ENCODE measurements around the gene OPCML. TPM values are rescaled to one million over a fixed set of nuclear protein-coding genes. Genes with fewer than 3 reads are reported as not detected.
A peak's percentile ranks its signal among the peaks of the same experiment; 100 is the strongest.

The OPCML gene
- total RNA-seq, 1 experiment from 2014 or later: 0.94 TPM

- peak; percentile 70 for DNase-seq
- H3K4me1 ChIP-seq (ENCODE audit: insufficient read depth, low read length): no peaks in the 10 kb centered on the region; the same call in 1 of the 2 replicates
- no peak overlapping the region for H2AFZ ChIP-seq (ENCODE audit: low read length)
- H2AK5ac ChIP-seq (ENCODE audit: insufficient read length, low read length): no peak overlapping the region
- H3K9me3 ChIP-seq (ENCODE audit: control insufficient read depth, low read depth, low read length): no peaks in the 10 kb centered on the region
- no peaks in the 10 kb centered on the region for H3K79me1 ChIP-seq (ENCODE audit: insufficient read depth, low read depth, low read length, poor library complexity, severe bottlenecking)
- H3K27me3 Mint-ChIP-seq (ENCODE audit: low read depth): no peaks in the 10 kb centered on the region
- H3K27me3 ChIP-seq (ENCODE audit: insufficient read depth, low read length): no peaks in the 10 kb centered on the region
- H3K56ac ChIP-seq (ENCODE audit: insufficient read length, low read depth, low read length): no peak overlapping the region
- H3K18ac ChIP-seq (ENCODE audit: insufficient read length, low read depth, low read length): no peak overlapping the region
- no peak overlapping the region for H2BK120ac ChIP-seq (ENCODE audit: low read depth, low read length, poor library complexity, severe bottlenecking)
- H3K4me3 Mint-ChIP-seq: no peak overlapping the region
- TF ChIP-seq, protein P1, sequence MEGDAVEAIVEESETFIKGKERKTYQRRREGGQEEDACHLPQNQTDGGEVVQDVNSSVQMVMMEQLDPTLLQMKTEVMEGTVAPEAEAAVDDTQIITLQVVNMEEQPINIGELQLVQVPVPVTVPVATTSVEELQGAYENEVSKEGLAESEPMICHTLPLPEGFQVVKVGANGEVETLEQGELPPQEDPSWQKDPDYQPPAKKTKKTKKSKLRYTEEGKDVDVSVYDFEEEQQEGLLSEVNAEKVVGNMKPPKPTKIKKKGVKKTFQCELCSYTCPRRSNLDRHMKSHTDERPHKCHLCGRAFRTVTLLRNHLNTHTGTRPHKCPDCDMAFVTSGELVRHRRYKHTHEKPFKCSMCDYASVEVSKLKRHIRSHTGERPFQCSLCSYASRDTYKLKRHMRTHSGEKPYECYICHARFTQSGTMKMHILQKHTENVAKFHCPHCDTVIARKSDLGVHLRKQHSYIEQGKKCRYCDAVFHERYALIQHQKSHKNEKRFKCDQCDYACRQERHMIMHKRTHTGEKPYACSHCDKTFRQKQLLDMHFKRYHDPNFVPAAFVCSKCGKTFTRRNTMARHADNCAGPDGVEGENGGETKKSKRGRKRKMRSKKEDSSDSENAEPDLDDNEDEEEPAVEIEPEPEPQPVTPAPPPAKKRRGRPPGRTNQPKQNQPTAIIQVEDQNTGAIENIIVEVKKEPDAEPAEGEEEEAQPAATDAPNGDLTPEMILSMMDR (conservative IDR thresholded peaks at IDR 0.05): peak; percentile 61
- H3K79me2 ChIP-seq (ENCODE audit: insufficient read depth, low read length): no peaks in the 10 kb centered on the region
- H4K8ac ChIP-seq (replicated peaks; ENCODE audit: insufficient read length, low read depth, low read length): no peak overlapping the region
- H3K23ac ChIP-seq (ENCODE audit: insufficient read length, low read depth, low read length): no peak overlapping the region
- no peak overlapping the region for H2BK20ac ChIP-seq (ENCODE audit: low read depth, low read length, poor library complexity, severe bottlenecking)
- no peaks in the 10 kb centered on the region for H3K9me3 Mint-ChIP-seq
- no peak overlapping the region for H3T11ph ChIP-seq (ENCODE audit: low read length)
- no peaks in the 10 kb centered on the region for H4K20me1 ChIP-seq (ENCODE audit: control insufficient read depth, insufficient read depth, insufficient read length)
- H3K36me3 Mint-ChIP-seq (ENCODE audit: insufficient read depth in 1 of 3, low read depth in 3 of 3): no peaks in the 10 kb centered on the region
- H2BK15ac ChIP-seq (ENCODE audit: low read depth, low read length): no peak overlapping the region
- no peak overlapping the region for H2BK5ac ChIP-seq (ENCODE audit: insufficient read length, low read length)
- H3K27ac Mint-ChIP-seq: no peak overlapping the region
- H3K23me2 ChIP-seq (ENCODE audit: insufficient read length, low read depth, low read length, poor library complexity, severe bottlenecking): no peaks in the 10 kb centered on the region
- no peak overlapping the region for H3K27ac ChIP-seq (ENCODE audit: insufficient read length, low read depth, low read length)
- H3K14ac ChIP-seq (ENCODE audit: insufficient read depth, low read length): no peak overlapping the region
- no peak overlapping the region for H3K4ac ChIP-seq (ENCODE audit: low read depth, low read length)
- no peak overlapping the region for H3K9ac ChIP-seq (ENCODE audit: extremely low read depth, insufficient read length, low read length)
- H4K91ac ChIP-seq (ENCODE audit: insufficient read length, low read depth, low read length): no peak overlapping the region
- no CpG with 5 or more reads among the region's 3 CpGs for WGBS (ENCODE audit: extremely low coverage, insufficient read length, low lambda C conversion rate)
- H3K4me2 ChIP-seq (ENCODE audit: insufficient read depth, insufficient read length, low read length): no peak overlapping the region
- H4K5ac ChIP-seq (ENCODE audit: insufficient read length, low read depth, low read length): no peak overlapping the region
- H3K4me1 Mint-ChIP-seq: peaks cover 26 to 34% of the 10 kb centered on the region in 2 experiments
- no peak overlapping the region for H2BK12ac ChIP-seq (ENCODE audit: insufficient read length, low read depth, low read length)
Observed at GRCh38 chr11:133243832-133244231, 288.5 kb downstream of the OPCML start.

Measured in H9 (cell line).